ENCODE data around the gene SOCS3.

SOCS3 gene

GRCh38 chr17:78367193-78367592, 7.3 kb upstream of the SOCS3 start:
- DNase-seq (ENCODE audit: low read depth, low spot score) = no peak

GRCh38 chr17:78366109-78366848, 6.4 kb upstream of the SOCS3 start:
- no peak for DNase-seq (ENCODE audit: low read depth, low spot score)

- DNase-seq (ENCODE audit: low read depth, low spot score) = peak; percentile 92
Observed at GRCh38 chr17:78365561-78366108, 5.8 kb upstream of the SOCS3 start.

GRCh38 chr17:78364436-78365281, 4.8 kb upstream of the SOCS3 start:
- no peak for DNase-seq (ENCODE audit: low read depth, low spot score)

- DNase-seq (ENCODE audit: low read depth, low spot score) = no peak
Observed at GRCh38 chr17:78362671-78363070, 2.8 kb upstream of the SOCS3 start.

GRCh38 chr17:78362232-78362631, 2.4 kb upstream of the SOCS3 start:
- DNase-seq (ENCODE audit: low read depth, low spot score) = no peak

GRCh38 chr17:78361225-78361701, 1.4 kb upstream of the SOCS3 start:
- no peak for DNase-seq (ENCODE audit: low read depth, low spot score)

GRCh38 chr17:78360371-78361224, 721 bp upstream of the SOCS3 start:
- DNase-seq (ENCODE audit: low read depth, low spot score) = no peak

- no peak for DNase-seq (ENCODE audit: low read depth, low spot score)
Observed at GRCh38 chr17:78359321-78359996, 418 bp downstream of the SOCS3 start.

- DNase-seq (ENCODE audit: low read depth, low spot score) = no peak
Observed at GRCh38 chr17:78358538-78359320, 1.1 kb downstream of the SOCS3 start.

GRCh38 chr17:78357672-78358537, 2.0 kb downstream of the SOCS3 start:
- no peak for DNase-seq (ENCODE audit: low read depth, low spot score)

GRCh38 chr17:78357177-78357586, 2.7 kb downstream of the SOCS3 start:
- no peak for DNase-seq (ENCODE audit: low read depth, low spot score)

- peak; percentile 90 for DNase-seq (ENCODE audit: low read depth, low spot score)
Observed at GRCh38 chr17:78356101-78356713, 3.7 kb downstream of the SOCS3 start.

- no peak for DNase-seq (ENCODE audit: low read depth, low spot score)
Observed at GRCh38 chr17:78355701-78356100, 4.2 kb downstream of the SOCS3 start.

GRCh38 chr17:78355045-78355641, 4.7 kb downstream of the SOCS3 start:
- DNase-seq (ENCODE audit: low read depth, low spot score) = no peak

- no peak for DNase-seq (ENCODE audit: low read depth, low spot score)
Observed at GRCh38 chr17:78353834-78354233, 6.0 kb downstream of the SOCS3 start.

- DNase-seq (ENCODE audit: low read depth, low spot score) = peak; percentile 89
Observed at GRCh38 chr17:78351449-78352006, 8.3 kb downstream of the SOCS3 start.

Data from iPS DF 19.7 (cell line).